GM19372 (cell line): ENCODE data around the gene DCAKD.
A peak's percentile ranks its signal among the peaks of the same experiment; 100 is the strongest.

ENCODE experiments used
- ATAC-seq: cut with Tn5 transposase; IDR thresholded peaks from one replicate; pipeline ENCODE4 v1.9.1; 2021; ENCODE audit warnings: mild to moderate bottlenecking, low read depth, moderate library complexity; ENCODE audit not compliant: unreplicated experiment

The DCAKD gene

GRCh38 chr17:45051060-45051719, at the start of gene DCAKD:
DCAKD (minus strand) TSS chr17:45051632; CDS start chr17:45034885, 16,747 bp downstream.
- ATAC-seq, result peak; percentile 99

- no peak for ATAC-seq
These were observed 47.6 kb upstream of the DCAKD start for GRCh38 chr17:45098869-45099616.

- ATAC-seq, result no peak
These were observed 46.8 kb upstream of the DCAKD start for GRCh38 chr17:45098081-45098868.

GRCh38 chr17:45096926-45097325, 45.5 kb upstream of the DCAKD start:
- ATAC-seq, result no peak

- no peak for ATAC-seq
These were observed 44.7 kb upstream of the DCAKD start for GRCh38 chr17:45096141-45096540.

- ATAC-seq, result no peak
These were observed 42.1 kb upstream of the DCAKD start for GRCh38 chr17:45093444-45094110.

- ATAC-seq, result no peak
These were observed 41.5 kb upstream of the DCAKD start for GRCh38 chr17:45092911-45093430.

GRCh38 chr17:45091778-45092425, 40.5 kb upstream of the DCAKD start:
- no peak for ATAC-seq

- no peak for ATAC-seq
These were observed 39.3 kb upstream of the DCAKD start for GRCh38 chr17:45090711-45091110.

GRCh38 chr17:45088741-45089140, 37.3 kb upstream of the DCAKD start:
- ATAC-seq, result no peak

GRCh38 chr17:45087978-45088377, 36.5 kb upstream of the DCAKD start:
- ATAC-seq, result no peak

GRCh38 chr17:45087504-45087975, 36.1 kb upstream of the DCAKD start:
- ATAC-seq, result no peak

GRCh38 chr17:45086865-45087503, 35.6 kb upstream of the DCAKD start:
- no peak for ATAC-seq

GRCh38 chr17:45086391-45086790, 35.0 kb upstream of the DCAKD start:
- no peak for ATAC-seq

- ATAC-seq, result no peak
These were observed 29.7 kb upstream of the DCAKD start for GRCh38 chr17:45081047-45081703.

GRCh38 chr17:45077643-45078042, 26.2 kb upstream of the DCAKD start:
- no peak for ATAC-seq

GRCh38 chr17:45073414-45074070, 22.1 kb upstream of the DCAKD start:
- no peak for ATAC-seq

- ATAC-seq, result no peak
These were observed 19.4 kb upstream of the DCAKD start for GRCh38 chr17:45070809-45071208.
